Fibroblast of peridontal ligament (primary cell): ENCODE data around the gene LRCOL1.

Experiments used
- DNase-seq: peaks from one replicate; pipeline ENCODE4 v3.0.0-alpha.2; 2010; ENCODE audit errors: extremely low read depth

LRCOL1 gene

DNA sequence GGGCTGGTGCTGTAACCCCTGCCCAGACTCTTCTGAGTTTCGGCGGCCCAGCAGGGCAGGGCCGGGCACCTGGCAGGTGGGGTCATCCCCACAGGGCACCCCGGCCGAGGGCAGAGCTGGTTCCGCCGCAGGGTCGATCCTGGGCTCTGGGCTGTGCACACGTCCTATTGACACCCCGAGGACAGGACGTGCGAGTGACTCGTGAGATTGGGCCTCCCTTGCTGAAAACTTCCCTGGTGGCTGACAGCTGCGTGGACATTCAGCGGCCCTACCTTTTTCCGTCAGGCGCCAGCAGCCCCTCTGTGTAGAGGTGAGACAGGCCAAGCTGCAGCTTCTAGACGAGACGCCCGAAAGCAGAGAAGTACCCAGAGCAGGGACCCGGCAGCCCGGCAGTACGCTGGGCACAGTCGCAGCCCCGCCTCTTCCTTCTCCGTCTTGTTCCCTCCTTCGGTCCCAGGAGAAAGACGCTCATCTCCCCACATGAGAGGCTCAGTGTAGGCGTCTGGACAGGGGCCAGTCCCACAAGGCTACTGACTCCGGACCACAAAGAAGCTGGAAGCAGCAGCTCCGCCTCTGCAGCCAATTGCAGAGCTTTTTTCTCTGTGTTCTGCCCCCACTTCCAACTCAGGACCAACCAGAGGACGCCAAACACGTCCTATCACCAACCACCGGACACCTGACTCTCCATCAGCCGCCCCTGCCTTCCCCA lies at the start of gene LRCOL1:
Gene LRCOL1, minus strand, starts transcription at position 532 of the 709 bp plus-strand sequence. CDS start 4,331 bp downstream, outside the sequence.
- peak; percentile 63 for DNase-seq

DNA sequence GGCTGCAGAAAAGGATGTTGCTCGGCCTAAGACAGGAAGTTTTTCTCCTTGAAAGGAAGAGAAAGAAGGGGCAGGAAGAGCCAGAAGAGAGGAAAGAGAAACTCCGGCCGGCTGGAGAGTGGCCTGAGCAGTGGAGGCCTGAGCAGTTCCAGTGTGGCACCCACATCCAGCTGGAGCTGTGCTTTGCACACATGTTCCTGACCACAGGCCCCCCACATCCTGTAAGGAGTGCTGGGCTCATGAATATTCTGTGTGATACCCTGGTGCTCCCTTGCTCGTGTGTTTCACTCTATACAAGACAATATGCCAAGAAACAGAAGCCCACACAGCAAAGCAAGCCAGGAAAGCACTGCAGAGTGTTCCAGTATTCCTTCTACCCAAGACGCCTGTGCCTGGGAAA lies 49.7 kb upstream of the LRCOL1 start:
- DNase-seq, result no peak

DNA sequence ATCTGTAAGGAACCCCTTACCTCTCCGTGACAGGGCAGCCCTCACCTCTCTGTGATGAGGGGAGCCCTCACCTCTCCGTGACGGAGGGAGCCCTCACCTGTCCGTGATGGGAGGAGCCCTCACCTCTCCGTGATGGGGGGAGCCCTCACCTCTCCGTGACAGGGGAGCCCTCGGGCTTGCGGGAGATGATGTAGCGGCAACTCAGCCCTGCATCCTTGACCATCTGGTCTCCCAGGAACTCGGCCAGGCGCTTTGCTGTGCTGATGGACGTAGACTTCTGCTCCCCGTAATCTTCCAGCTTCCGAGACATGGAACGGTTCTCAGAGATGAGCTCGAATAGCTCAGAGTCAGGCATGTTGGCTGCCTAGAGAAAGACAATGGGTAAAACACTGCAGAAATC lies 48.8 kb upstream of the LRCOL1 start:
- DNase-seq, result no peak

DNA sequence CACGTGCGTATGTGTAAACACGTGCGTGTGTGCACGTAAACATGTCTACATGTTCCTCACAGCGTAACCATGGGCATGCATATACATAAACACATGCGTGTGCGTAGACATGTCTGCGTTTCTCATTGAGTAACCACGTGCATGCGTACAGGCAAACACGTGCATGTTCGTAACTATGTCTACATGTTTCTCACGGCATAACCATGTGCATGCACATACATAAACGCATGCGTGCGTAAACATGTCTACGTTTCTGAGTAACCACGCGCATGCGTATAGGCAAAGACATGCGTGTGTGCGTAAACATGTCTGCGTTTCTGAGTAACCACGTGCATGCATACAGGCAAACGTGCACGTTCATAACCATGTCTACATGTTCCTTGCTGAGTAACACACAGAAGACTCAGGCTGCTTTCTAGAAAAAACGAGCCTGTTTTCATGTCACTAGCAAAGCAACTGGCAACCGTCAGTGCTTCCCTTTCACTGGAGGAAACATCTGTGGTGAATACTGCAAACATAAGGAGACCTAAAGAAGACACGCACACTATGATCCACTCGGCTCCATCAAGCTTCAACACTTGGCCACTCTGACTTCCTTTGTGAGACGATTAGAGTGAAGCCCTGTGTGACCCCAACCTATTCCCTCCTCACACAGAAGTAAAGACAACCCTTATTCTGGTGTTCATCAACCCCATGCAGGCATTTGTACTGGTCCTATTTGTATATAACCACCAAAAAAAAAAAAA lies 47.9 kb upstream of the LRCOL1 start:
- DNase-seq, result no peak

DNA sequence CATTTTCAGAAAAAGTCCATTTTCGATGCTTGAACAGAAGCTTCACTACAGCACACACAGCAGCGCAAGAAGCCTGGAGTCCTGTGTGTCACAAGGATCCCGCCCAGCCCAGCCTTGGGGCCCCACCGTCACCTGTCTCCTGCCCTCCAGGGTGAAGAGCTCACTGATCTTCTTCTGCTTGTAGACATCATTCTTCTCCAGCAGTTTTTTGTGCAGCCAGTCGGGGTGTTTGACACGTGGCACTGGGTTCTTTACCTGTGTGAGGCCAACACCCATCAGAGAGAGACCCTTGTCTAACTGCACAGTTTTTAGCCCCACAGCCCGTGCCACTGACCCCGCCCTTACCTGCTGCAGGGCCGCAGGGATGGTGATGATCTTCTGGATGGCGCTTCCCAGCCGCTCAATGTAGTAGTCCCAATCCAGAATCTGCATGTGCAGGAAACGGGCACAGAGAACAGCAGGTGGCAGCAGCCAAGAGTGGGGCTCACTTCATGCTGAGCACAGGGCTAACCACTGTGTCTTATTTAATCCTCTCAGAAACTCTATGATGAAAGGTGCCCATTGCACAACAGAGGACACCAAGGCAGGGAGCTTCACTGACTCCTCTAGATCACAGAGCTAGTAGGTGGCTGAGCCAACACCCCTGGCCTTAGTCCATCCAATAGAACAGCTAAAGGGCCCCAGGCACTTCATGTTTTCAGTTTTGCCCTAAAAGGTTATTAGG lies 46.8 kb upstream of the LRCOL1 start:
- no peak for DNase-seq

DNA sequence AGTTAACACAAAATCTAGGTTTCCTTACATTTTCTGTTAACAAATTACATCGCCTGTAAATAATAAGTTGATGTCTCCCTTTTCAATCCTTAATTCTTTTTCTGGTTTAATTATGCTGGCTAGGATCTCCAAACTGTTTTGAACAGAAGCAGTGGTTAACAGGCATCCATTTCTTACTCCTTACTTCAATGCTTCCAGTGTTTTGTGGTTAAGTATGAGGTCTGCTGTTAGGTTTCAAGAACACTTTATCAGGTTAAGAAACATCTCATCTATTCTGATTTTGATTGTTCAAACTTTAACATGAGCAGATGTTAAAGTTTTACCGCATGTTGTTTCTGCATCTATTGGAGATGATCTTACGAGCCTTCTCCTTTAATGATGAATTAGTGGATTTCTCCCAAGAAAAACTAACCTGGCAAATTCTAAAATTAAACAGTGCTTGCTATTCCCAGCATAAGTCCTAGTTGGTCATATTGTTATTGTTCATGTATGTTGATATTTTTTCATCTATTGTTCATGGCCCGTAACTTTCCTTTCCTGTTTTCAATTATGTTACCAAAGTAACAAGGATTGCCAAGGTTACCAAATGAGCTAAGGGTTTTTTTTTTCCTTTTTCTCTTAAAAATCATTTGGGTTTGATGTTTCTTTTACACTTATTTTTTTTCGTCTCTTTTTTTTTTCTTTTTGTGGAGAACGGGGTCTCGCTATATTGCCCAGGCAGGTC lies 43.3 kb upstream of the LRCOL1 start:
- peak; percentile 24 for DNase-seq

DNA sequence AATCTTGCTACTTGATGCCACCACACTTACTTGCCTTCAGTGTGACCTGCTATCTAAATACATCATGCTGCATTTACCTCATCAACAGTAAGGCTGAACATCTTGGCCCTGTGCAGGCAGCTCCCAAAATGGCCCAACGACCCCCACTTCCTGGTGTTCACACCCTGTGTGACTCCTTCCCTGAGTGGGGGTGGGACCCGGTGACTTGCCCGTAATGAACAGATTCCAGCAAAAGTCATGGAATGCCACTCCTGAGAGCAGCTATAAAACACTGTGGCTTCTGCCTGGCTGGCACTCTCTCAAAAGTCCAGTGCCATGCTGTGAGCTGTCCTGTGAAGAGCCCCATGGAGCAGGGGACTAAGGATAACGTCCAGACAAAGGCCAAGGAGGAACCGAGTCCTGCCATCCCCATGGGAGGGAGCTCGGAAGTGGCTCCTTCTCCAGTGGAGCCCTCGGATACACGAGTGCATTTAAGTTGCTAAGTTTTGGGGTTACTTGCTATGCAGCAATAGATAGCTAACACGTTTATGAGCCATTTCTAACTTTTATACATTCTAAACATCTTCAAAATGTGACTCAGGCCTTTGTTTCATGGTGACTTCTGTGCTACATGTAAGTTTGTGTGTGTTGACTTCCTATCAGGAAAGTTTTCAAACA lies 41.2 kb upstream of the LRCOL1 start:
- no peak for DNase-seq

DNA sequence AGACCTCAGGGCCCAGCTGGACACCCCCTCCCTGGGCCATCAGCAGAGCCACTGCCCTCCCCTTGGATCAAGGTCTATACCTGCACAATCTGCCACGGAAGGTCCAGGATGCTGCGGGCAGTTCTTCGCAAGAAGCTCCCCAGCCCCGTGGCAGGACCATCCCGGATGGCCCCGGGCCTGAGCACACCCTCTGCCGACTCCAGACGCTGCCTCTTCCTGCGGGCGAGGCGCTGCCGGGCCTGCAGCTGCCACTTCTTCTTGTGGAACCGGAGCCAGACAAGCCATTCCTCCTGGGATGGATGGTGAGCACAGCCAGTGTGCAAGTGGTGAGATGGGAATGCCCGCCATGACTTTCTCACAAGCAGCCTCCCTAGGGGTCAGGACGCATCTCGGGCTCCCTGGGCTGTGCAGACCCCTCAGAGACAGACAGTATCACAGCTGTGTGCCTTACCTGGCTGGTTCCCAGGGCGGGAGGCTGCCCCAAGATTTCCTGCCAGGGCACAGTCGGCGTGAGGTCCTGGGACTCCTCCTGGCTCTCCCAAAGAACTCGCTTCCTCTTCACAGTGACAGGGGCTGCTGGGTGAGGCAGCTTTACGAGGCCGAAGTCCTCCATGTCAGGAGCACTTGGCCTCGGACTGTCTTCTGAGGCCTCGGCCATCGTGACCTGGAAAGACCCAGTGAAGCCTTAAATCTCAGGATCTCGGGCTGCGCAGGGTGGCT lies 39.0 kb upstream of the LRCOL1 start:
- DNase-seq, result no peak

DNA sequence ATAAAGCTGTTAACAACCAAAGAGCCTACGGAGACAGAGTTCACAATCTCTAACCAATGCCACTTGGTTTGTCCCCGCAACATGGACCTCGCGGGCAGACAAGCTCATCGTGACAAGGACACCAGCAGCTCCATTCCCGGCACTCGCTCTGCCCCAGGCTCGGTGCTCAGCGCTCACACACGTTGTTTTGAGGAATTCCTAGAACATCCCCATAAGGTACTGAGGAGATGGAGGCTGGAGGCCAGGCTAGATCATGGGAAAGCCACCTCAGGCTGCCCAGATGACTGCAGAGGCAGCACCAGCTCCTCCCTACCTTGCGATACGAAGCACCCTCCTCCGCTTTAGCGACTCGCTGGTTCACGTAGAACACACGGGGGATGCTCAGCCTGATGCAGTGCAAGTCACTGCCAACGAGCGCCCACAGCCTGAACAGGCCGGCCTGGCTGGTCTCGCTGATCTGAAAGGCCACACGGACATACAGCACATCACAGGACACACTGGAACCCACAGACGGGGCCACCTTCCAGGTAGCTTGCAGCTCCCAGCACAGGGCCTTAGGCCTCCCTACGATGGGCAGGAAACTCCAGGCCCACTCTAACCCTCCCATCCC lies 38.3 kb upstream of the LRCOL1 start:
- no peak for DNase-seq

DNA sequence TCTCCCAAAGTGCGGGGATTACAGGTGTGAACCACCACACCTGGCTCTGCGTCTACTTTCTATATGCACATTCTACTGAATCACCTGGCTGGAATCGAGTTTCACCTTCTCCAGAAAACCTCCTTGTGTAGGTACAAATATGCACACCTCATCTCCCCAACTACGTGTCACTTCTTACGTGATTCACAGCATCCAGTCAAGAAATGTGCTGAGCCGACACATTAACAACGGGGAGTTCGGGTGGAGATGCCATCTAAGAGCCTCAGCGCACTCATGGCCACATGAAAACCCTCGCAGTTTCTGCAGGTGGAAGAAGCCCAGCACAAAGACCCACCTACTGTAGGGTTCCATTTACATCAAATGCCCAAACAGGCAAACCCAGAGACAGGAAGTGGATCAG lies 37.5 kb upstream of the LRCOL1 start:
- DNase-seq, result no peak

DNA sequence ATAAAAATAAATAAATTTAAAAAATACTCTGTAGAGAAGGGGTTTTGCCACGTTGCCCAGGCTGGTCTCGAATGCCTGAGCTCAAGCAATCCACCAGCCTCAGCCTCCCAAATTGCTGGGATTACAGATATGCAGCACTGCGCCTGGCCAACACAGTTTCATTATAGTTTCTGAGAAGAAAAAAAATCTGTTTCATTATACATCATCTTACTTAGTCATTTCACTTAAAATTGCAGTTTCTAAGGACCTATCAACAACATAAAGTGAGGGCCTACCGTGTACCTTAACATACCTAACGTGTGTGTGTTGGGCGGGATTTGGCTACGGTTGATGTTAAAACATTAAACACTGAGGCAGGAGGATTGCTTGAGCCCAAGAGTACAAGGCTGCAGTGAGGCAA lies 36.5 kb upstream of the LRCOL1 start:
- no peak for DNase-seq

DNA sequence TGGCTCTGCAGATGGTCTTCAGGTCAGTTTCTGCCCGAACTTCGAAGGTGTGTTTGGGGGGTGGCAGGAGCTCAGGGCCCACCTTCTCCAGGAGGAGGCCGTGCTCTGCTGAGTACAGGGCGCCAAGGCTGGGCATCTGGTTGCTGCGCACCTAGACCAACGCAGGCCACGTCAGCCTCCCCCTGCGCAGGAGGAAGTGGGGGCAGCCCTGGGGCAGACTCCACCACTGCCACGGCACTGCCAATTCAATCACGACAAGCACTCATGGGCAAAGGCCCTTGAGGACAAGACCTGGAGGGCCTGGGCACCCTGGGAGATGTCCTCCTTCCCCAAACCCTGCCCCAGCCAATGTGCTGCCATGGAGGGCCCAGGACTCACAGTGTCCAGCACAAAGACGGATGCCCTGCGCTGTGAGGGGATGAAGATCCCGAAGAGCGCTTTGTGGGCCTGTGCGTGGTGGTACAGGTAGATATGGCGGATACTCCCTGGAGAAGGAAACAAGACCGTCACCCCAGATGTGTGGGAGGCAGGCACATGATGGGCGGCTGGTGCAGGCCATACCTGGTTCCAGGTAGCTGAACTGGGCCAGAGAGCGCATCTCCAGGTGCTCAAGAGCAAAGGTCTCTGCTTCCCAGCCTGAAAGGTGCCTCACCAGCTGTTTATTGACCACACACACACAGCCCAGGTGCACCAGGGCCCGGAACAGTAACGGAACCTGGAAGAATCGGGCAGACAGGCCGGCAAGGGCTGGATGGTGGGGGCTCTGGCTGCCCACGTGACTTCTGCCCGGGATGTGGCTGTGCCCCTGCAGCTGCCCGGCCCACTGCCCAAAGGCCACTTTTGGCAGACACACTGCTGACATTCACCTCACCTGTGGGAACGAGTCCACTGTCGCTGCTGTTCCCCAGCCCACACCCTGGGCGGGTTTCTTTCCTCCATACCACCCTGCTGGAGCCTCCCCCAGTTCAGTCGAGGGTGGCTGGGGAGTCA lies 32.8 kb upstream of the LRCOL1 start:
- DNase-seq, result no peak

DNA sequence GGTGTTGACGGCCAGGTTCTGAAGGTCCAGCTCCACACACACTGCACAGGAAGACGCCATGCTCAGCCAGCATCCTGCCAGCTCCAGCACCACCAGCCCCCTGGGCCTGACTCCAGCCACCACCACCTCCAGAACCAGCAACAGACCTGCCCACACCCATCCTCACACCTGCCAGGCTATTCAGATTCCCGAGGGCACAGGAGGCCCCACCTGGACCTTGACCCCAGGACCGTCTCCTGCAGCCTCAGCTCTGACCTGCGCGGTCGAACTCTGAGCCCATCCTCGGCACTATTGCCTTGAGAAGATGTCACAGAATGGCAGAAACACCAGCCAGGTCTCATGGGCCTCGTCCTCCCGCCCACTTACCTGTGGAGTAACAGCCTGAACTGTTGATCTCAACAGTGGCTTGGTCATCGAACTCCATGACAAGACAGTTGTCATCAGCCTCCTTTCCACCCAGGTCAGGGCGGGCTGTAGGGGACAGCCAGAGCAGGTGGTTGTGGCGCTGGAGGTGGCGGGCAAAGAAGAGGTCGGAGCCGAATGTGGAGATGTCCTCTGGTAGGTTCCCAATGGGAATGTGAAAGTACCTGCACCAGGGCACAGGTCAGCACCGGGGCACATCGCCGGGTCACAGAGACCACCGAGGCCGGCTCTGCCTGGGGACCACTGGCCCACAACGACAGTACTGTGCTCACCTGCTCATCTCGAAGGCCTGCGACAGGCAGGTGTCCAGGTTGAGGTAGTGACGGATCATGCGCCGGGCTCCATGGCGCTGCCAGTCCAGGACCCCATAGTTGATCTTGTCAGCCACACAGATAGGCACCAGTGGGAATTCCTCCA lies 31.6 kb upstream of the LRCOL1 start:
- no peak for DNase-seq

DNA sequence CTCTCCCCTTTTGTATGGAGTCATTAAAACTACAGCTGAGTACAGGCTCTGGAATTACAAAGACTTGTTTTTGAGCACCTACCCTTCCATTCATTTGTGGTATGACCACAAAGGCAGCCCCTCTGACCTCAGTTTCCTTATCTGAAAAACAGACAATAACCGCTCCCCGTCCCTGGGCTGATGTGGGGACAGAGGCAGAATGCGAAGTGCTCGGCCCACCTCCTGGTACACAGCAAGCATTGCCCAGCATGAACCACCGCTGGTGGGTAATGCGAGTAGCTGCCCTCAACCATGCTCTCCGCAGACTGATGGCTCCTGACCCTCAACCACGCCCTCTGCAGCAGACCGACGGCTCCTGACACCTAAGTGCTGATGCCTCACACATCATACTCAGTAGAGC lies 30.6 kb upstream of the LRCOL1 start:
- DNase-seq, result no peak

DNA sequence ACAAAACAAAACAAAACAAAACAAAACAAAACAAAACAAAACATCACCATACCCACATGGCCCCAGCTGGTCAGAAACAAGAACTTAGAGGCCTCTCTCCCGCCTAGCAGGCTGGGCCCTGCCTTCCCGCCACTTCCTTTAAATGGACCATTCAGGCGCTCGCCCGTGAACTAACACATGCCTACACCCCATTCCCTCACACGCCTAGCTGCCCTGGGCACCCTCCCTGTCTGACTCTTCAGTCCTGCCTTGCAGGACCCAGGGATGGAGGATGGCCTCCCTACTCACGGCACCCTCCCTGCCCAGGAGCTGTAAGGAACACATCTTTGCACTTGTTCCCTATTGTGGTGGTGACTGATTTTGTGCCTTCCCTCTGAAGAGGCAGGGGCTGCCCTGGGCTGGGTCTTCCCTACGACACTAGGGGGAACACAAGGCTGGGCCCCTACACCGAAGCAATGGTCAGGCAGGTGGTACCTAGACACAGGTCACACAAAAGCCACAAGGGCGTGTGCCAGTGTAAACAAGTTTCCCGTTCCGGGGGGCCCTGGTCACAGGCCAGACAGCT lies 29.7 kb upstream of the LRCOL1 start:
- DNase-seq, result no peak

DNA sequence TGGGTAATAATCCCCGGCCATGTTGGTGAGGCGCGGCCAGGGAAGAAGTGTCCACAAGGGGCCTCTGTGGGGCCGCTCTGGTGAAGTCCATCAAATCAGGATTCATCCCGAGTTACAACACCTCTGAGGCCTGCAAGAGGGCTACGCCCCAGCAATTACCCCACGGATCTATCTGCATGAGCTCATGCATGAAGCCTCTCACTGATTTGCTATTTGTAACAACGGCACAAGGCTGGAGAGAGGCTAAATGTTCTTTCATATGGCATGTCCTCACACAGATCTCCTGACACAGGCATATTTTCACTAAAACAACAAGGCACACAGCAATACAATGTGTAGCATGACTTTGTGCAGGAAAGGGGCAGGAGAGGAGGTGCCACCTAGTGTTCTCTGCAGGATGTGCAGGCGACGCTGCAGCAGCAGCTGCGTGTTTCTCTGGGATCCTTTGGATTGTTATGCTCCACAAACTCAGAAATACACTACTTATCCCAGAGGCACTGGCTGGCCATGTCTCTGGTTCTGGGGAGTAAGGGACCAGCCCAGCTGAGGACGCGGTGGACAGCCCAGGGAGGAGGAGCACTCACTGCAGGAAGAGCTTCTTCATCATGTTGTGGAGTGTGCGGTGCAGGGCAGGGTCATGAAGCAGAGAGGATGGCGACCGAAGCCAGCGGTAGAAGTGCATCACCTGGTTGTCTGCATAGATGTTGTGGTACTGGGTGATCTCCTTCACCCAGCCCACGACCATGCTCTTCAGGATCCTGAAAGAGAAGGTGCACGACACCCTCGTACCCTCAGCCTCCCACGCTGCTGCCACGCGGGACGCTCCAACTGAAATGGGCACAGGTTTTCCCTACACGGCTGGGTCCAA lies 28.4 kb upstream of the LRCOL1 start:
- DNase-seq, result peak; percentile 64

DNA sequence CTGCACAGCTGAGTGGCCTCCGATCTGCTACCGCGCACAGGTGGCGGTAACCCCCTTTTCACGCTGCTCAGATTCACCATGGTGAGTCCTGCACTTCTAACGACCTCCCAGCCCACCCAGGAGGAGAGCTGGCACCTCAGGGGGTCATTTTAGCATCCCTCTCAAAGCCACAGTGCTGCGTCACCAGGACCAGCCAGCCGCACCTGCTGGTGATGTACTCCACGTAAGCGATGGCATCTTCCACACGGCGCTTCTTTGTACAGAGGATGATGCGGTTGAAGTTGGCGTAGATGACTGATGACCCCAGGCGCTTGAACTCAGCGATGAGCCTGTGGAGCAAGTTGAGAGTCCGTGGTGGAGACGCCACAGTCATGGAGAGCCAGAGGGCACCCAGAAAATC lies 27.4 kb upstream of the LRCOL1 start:
- no peak for DNase-seq
